ENCODE data around the gene KHDC1. TPM values are rescaled to one million over a fixed set of nuclear protein-coding genes. Genes with fewer than 3 reads are reported as not detected.

KHDC1 gene
- total RNA-seq, 1 donor from 2014 or later: 0.35 TPM

Other genes starting within 250 kb of the KHDC1 start
- gene KHDC1L, start 37.7 kb downstream of the KHDC1 start, total RNA-seq: not detected
- not detected for gene DPPA5, start 91.1 kb upstream of the KHDC1 start, total RNA-seq
- gene KHDC3L, start 99.5 kb upstream of the KHDC1 start, total RNA-seq: not detected
- gene OOEP, start 106.7 kb upstream of the KHDC1 start, total RNA-seq: not detected
- 0.32 TPM for gene DDX43, start 131.6 kb upstream of the KHDC1 start, total RNA-seq
- gene CGAS, start 189.1 kb upstream of the KHDC1 start, total RNA-seq: 6.0 TPM
- 20.3 TPM for gene MTO1, start 198.5 kb upstream of the KHDC1 start, total RNA-seq